Panc1 (cell line): Measurements from ENCODE around the gene CCDC137.

Experiments used
- POLR2AphosphoS5 ChIP-seq: IDR thresholded peaks from 2 replicates; pipeline ENCODE4 v1.6.1; 2012; ENCODE audit warnings: mild to moderate bottlenecking, low read depth, low read length, moderate library complexity
- SIN3A ChIP-seq: IDR thresholded peaks from 2 replicates; pipeline ENCODE4 v1.6.1; 2012; ENCODE audit warnings: low read depth, mild to moderate bottlenecking, low read length, moderate library complexity, borderline replicate concordance; ENCODE audit not compliant: insufficient read depth
- TCF7L2 ChIP-seq: IDR thresholded peaks from 2 replicates; pipeline ENCODE4 v1.6.1; 2011; ENCODE audit warnings: mild to moderate bottlenecking, low read depth, low read length, inconsistent platforms
- TF ChIP-seq, protein P1 (sequence below): fragments of 450-650 bp; IDR thresholded peaks from 2 replicates; pipeline ENCODE4 v1.5.1; 2017; ENCODE audit warnings: mild to moderate bottlenecking
- TF ChIP-seq, protein P2 (sequence below), 2 experiments: IDR thresholded peaks; 2 replicates each; pipeline ENCODE4 v1.6.1; 2011 to 2012; ENCODE audit warnings: low read depth in 2 of 2, control low read depth in 1 of 2, low read length in 1 of 2, mild to moderate bottlenecking in 1 of 2, moderate library complexity in 1 of 2; ENCODE audit not compliant: insufficient read depth in 1 of 2

DNA sequence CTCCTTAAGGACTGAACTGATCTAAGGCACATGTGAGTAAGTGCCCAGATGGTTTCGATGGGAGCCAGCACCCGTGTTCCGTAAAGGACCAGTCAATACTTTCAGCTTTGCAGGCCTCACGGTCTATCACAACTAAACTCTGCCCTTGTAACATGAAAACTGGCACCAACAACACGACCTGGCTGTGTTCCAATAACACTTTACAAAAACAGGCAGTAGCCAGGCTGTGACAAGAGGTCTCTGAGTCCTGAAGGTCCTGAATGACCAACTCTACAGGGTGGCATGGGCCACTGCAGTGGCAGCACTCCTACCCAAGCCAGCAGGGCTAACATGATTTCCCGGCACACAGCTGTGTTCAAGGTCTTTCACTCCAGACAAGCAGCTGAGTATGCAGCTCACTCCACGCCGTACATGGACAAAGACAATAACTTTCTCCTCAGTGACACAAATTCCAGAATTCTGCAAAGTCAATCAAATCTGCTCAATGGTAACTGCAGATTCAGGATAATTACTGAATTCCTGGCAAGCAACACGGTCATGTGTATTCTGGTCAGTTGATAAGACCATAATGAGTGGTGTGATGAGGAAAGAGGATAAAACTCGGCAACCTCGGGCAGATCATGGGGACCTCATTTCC, 44.9 kb upstream of the CCDC137 start:
- TF ChIP-seq, protein P1, sequence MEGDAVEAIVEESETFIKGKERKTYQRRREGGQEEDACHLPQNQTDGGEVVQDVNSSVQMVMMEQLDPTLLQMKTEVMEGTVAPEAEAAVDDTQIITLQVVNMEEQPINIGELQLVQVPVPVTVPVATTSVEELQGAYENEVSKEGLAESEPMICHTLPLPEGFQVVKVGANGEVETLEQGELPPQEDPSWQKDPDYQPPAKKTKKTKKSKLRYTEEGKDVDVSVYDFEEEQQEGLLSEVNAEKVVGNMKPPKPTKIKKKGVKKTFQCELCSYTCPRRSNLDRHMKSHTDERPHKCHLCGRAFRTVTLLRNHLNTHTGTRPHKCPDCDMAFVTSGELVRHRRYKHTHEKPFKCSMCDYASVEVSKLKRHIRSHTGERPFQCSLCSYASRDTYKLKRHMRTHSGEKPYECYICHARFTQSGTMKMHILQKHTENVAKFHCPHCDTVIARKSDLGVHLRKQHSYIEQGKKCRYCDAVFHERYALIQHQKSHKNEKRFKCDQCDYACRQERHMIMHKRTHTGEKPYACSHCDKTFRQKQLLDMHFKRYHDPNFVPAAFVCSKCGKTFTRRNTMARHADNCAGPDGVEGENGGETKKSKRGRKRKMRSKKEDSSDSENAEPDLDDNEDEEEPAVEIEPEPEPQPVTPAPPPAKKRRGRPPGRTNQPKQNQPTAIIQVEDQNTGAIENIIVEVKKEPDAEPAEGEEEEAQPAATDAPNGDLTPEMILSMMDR, result no peak
- no peak for TF ChIP-seq SIN3A
- no peak; the same call in 1 of the 2 replicates for TF ChIP-seq POLR2AphosphoS5
- TF ChIP-seq, protein P2, sequence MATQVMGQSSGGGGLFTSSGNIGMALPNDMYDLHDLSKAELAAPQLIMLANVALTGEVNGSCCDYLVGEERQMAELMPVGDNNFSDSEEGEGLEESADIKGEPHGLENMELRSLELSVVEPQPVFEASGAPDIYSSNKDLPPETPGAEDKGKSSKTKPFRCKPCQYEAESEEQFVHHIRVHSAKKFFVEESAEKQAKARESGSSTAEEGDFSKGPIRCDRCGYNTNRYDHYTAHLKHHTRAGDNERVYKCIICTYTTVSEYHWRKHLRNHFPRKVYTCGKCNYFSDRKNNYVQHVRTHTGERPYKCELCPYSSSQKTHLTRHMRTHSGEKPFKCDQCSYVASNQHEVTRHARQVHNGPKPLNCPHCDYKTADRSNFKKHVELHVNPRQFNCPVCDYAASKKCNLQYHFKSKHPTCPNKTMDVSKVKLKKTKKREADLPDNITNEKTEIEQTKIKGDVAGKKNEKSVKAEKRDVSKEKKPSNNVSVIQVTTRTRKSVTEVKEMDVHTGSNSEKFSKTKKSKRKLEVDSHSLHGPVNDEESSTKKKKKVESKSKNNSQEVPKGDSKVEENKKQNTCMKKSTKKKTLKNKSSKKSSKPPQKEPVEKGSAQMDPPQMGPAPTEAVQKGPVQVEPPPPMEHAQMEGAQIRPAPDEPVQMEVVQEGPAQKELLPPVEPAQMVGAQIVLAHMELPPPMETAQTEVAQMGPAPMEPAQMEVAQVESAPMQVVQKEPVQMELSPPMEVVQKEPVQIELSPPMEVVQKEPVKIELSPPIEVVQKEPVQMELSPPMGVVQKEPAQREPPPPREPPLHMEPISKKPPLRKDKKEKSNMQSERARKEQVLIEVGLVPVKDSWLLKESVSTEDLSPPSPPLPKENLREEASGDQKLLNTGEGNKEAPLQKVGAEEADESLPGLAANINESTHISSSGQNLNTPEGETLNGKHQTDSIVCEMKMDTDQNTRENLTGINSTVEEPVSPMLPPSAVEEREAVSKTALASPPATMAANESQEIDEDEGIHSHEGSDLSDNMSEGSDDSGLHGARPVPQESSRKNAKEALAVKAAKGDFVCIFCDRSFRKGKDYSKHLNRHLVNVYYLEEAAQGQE (IDR thresholded peaks at IDR 0.05; ENCODE audit: insufficient read depth in 1 of 2, low read depth in 2 of 2, low read length in 1 of 2), result no peak
- no peak for TF ChIP-seq TCF7L2
